HG03159 (cell line): ENCODE data around the gene NKX2-3.

ENCODE experiments used
- ATAC-seq: cut with Tn5 transposase; IDR thresholded peaks from one replicate; pipeline ENCODE4 v1.9.1; 2021; ENCODE audit warnings: mild to moderate bottlenecking, moderate library complexity; ENCODE audit not compliant: unreplicated experiment

NKX2-3 gene

DNA sequence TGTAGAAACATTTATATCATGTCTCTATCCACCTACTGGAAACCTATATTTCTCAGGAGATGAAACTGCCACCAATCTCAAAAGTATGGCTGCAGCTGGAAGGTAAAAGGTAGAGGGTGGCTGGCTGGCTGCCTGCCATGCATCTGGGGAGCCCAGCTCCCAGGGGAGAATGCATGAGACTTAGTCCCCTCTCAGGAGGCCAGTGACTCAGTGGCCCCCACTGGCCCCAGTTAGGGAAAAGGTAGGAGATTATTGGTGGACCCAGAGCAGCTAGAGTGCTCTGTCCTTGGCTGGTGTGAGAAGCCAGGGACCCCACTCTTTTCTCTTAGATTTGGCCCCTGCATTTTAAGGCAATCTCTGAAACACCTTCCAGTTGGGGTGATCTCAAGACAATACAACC, 6.8 kb upstream of the NKX2-3 start:
- no peak for ATAC-seq

DNA sequence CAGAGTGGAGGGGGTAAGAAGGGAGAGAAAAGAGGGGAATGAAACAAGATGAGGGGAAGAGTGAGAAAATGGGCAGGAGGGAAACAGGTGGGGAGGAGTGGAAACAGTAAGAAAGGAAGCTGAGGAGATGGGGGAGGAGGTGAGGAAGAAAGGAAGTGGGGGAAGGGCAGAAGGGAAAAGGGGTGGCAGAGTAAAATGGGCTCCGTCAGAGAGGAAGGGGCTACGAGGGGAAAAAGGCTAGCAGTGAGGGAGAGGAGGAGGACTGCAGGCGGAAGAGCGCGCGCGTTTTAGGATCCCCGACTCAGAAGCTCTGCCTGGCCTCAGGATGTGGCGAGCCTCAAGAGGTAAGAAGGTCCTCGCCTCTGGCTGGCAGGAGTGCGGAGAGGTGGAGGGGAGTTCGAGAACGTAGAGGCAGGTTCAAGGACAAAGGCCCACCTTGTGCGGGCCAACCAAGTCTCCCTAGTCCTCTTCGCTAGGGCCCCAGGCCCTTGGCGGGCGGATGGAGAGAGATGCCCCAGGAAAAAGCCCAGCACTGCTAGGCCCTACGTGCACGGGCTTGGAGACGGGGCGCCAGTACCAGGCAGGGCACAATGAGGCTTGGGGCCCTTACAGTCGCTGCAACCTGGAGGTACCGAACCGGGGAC, 5.8 kb upstream of the NKX2-3 start:
- ATAC-seq, result no peak

DNA sequence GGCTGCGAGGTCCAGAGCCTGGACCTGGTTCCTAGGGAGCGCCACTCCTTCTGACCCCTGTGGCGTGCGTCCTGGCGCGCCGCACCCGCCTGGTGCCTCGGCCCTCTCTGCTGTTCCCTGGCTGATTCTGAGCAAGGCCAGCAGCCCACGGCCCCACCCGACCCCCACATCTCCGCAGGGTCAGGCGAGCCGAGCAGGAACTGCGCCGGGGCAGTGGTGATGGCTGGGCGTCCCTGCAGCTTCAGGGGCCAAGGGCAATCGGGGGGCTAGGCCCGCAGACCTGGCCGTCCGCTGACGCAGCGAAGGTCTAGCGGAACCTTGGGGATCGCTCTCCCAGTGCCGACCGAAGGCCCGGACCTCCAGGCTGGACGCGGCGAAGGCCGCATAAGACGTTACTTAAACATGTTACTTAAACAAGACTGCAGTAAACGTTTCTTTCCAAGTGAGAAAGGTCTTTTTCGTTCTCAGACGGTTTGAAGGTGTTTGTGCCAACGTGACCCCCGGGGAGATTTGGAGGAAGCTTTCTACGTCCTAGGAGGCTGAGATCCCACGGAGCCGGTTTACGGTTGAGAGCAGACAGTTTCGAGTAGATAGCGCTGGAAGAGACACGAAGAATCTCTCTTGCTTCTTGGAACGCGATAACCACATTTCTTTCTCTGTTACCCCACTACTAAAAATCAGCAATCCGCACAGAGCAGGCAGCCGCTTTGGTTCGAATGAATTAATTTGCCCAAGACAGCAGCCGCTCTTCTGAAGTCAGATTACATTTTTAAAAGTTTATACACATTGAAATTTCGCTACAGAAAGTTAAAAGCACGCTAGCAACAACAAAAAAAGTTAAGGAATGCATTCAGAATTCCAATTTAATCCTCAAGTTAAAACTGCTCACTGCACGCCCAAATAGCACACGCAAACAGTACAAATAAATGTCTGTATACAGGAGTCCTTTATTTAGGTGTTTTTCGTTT, 4.9 kb upstream of the NKX2-3 start:
- ATAC-seq, result no peak

DNA sequence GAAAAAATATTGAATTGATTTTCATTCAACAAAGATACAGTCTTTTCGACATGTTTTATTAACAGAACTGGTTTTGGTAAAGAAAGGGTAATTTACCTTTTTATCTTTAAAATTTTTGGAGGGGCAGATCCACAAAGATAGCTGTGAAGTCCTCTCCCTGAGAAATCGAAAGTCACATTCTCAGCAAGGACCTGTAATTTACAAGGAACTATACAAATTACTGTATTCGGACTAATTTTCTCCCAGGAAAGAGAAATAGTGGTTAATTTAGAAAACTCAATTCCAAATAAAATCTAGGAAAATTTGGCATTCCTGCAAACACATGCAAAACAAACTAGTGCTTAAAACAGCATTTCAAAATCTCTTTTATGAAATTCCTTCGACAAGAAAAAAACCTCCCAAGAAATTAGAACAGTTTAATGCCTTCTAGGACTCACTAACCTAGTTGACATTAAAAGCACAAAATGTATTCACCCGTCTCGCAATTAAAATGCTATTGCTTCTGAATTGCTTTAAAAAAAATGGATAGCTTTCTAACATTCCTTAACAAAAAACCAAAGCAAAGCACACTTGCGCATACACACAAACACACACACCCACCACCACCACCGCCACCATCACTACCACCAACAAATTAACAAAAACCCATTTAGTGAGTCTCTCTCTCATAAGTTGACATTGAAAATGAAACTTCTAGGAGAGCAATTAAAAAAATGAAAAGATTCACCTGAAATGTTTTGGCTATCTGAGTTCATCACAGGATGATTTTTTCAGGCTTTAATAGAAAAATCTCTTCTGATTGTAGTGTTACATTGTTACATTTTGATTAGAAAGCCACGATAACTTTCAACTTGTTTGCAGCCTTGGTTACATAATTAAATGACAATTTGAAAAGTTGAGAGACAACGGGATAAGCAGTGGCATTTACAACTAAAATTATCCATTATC, 4.0 kb upstream of the NKX2-3 start:
- no peak for ATAC-seq

DNA sequence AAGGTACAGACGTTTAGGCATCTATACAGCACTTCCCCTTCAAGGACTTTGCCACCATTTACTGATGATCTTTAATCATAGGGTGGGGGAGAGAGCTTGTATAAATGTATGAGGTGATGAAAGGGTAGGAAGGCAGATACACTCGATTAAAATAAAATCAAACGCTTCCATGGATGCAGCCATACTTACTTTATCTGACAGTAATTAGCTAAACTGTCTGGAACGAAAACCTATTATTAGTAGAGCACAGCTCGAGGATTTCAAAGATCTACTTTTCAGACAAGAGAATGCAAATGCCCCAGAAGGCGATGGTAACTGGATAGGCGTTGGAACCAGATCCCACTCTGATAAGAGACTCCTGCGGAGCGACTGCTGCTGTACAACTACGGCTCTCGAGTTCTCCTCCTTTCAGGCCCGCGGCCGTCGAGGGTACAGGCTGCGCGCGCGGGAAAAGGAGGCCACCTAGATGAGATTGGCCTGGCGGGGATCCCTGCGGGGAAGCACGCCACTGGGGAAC, 3.1 kb upstream of the NKX2-3 start:
- no peak for ATAC-seq

DNA sequence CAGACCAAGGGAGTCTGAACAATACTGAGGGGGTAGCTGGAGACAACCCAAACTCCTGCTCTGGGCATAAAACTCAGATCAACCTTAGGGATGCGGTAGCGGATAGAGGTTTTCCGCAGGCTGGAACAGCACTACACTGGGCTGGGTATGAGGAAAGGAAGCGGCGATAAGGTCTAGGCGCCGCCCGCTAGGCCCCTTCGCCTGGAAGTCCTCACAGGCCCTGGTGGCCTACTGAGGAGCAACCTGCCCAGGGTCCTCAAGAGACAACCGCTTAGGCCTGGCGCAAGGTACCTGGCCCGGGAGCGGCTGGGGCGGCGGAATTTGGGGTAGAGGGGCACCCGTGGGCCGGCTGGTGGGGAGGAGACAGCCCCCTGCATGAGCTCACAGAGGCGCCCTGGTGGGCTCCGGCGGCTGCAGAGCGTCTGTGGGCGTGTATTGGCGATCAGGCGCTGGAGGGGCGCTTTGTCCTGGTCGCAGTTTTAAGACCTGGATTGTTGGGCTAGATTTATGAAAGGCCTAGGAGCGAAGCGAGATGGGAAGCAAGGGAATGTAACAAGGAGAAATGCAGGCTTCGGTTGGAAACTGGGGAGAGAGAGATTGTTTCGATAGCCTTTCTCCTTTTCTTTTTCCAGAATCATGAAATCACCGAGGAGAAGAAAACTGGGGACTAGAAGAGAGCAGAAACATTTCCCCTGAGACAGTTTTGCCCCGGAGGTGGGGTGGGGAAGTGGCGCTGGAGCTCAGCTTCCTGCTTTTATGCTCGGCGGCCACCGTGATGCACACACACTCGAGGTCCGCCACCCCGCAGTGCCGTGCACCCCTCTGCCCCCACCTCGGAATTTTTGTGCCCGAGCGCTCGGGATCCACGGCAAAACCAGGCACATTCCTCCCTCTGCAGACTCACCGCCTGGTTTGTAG, 2.4 kb upstream of the NKX2-3 start:
- ATAC-seq, result no peak

DNA sequence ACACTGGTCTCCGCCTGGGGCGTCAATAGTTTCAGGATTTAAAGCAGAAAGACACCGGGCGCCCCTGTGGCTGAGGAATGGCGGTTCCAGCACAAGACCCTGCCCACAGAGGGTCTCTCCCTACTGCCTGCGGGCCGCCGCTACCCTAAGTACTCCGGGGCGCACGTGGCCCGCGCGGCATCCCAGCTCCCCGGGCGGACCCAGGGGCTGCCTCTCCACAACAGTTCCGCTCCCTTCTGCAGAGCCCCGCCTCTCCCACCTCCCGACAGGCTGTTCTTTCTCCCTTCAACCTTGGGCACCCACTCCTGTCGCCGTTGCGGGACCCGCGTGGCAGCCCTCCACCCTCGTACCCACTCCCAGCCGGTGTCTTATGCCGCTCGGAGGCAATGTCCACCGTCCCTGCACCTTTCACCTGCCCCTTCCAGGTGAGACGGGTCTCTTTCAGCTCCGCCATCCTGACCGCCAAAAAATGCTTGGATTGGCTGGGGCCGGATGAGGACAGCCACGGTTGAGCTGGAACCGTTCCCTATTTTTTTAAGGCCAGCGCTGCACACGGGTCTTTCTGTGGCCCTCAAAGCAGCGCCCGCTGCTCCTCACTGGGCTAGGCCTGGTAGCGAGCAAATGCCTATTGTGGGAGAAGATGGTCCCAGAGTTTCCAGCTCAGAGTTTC, 1.6 kb upstream of the NKX2-3 start:
- no peak for ATAC-seq

DNA sequence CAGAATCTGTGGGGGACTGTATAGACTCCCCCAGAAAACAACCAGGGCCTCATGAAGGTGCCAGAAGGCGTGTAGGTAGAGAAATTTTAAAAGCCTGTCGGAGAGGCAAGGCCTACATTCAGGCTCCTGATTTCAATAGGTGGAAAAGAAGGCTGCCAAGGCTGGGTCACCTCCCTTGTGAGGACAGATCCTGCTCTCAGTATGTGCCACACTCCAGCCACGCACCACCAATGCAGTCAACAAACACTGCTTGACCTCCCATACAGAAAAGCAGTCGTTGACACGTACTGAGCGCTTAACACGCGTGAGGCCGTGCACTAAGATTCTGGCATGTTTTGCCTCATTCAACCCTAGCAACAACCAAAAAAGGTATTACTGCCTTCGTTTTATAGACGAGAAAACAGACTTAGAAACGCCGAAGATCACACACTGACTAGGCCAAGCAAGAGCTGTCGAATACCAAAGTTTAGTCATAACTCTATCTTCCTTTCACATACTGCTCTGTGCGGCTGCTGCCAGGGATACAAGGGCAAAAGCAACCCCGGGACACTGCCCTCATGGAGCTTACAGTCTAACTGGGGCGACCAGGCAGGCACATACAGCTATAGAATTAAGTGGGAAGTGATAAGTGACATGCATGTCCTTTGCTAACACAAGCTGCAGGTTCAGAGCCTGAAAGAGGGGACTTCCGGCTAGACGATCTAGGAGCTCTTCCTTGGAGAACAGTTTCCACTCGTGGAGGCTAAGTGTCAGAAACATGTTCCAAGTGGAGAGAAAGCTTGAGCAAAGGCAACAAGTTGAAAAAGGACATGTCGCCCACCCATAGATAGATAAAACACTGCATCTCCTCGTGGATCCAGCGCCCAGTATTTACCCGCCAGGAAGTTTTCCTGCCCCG, 797 bp upstream of the NKX2-3 start:
- no peak for ATAC-seq

DNA sequence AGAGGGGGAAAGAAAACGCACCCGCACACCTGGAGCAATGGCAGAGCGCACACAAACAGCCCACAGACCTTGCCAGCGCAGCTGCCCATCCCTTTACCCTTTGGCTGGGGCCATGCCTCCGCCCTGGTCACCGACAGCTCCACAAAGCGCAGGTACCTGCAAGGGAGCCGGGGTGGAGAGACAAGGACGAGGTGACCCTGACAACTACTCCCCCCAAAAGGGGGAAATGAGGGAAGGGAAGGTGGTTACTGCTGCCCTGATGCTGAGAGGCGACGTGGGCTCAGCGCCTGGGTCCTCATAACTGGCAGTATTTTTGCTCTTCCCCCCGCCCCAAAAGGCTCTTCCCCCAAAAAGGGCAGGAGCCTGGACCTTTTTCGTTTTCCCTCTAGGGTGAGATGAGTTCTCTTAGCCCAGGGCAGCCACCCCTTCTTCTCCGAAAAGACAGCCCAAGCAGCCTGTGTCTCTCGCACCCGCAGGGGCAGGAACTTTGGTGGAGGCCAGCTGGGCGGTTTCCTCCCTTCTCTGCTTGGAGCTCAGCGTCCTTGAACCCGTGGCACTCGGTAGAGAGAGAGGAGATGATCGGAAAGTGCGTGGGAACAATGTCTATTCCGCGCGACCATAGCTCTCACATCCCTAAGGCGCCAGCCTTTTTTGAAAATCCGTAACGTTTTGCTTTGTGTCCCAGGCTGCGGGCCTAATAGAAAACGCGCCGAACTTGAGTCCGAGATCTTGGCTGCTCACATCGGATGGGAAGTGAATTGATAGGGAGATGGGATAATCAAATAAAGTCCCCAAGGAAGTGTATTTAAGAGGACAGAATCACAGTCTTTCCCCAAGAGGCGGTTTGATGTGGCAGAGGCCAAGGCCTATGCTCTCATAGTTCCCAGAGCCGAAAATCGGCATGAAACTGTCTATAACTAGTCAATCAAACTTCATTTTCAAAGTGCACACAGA, 1.0 kb downstream of the NKX2-3 start:
- ATAC-seq, result no peak

DNA sequence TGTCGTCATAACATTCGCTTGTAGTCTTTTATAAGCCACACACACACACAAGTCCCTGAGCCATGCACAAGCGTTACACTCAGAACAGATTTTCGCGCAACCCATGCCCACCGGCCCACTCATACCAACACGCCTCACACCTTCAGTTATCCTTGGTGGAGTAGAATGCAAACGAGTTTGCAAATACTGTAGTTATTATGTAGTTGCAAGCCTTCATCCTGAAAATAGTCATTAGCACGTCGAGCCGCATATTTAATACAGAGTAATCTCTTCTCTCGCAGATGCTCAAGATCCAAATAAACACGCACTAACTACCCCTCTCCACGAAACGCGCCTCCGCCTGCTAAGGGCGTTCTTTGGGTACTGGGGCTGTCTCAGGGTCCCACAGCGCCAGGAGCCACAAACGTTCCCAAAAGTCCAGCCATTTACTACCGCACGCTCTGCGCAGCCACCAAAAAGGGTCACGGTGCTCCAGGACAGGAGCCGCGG, 1.8 kb downstream of the NKX2-3 start:
- no peak for ATAC-seq

DNA sequence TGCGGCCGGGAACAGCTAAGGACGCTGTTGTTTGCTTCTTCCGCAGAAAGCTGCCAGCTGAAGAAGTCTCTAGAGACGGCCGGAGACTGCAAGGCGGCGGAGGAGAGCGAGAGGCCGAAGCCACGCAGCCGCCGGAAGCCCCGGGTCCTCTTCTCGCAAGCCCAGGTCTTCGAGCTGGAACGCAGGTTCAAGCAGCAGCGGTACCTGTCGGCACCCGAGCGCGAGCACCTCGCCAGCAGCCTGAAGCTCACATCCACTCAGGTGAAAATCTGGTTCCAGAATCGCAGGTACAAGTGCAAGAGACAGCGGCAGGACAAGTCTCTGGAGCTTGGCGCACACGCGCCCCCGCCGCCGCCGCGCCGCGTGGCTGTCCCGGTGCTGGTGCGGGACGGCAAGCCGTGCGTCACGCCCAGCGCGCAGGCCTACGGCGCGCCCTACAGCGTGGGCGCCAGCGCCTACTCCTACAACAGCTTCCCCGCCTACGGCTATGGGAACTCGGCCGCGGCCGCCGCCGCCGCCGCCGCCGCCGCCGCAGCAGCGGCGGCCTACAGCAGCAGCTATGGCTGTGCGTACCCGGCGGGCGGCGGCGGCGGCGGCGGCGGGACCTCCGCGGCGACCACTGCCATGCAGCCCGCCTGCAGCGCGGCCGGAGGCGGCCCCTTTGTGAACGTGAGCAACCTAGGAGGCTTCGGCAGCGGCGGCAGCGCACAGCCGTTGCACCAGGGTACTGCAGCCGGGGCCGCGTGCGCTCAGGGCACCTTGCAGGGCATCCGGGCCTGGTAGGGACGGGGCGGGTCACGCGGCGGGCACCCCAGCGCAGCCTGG, 2.4 kb downstream of the NKX2-3 start:
- ATAC-seq, result no peak

DNA sequence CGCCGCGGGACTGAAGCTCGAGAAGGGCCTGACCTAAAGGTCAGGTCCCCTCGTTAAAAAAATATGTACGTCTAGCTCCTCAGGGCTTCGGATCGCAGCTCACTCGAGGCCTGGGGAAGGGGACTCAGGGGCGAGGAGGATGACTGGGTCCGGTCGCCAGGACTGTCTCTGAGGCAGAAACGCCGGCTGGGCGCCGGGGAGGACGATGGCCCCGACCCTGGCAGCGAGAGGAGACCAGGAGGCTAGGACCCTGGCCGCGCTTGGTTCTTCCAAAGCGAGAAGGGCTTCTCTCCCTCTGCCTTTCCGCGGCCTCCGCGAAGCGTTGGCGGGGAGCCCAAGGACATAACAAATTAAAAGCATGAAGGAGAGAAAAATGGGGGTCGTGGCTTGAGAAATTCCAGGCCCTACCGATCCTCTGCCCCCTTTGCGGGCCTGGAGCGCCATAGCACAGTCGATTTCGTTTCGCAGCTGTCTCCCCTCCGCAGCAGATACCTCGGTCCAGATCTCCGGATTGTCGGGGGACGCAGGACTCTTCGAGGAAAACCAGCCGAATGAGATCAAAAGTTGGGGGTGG, 3.1 kb downstream of the NKX2-3 start:
- no peak for ATAC-seq

DNA sequence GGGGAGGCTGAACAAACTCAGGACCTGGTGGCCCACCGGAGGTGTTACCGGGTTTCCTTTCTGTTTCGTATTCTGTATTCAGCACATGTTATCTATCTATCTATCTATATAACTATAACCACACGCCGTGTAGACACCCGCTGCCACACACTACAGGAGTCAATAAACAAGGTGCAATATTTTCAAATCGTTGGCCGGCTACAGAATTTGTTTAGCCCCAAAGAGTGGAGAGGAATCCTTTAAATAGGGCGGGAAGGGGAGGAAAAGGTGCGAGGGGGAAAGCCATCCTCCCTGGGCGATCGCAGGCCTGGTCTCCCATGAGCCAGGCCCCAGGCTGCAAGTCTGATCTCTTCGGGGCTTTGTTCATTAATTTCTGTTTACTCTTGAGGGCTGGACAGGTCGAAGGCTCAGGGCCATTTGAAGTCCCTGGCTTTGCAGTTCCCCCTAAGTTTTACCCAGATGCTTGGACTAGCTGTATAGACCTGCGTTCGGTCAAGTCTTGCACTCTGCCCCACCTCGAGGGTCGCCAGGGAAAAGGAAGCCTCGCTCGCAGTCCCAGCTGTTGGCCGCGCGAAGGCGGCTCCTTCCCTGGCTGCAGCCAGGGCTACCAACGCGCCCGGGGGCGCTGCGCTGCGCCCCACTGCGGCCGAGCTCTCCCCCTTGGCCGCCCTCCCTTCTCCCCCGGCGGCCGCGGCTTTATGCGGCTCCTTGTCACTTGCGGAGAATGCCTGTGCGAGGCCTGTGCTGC, 3.8 kb downstream of the NKX2-3 start:
- ATAC-seq, result no peak

DNA sequence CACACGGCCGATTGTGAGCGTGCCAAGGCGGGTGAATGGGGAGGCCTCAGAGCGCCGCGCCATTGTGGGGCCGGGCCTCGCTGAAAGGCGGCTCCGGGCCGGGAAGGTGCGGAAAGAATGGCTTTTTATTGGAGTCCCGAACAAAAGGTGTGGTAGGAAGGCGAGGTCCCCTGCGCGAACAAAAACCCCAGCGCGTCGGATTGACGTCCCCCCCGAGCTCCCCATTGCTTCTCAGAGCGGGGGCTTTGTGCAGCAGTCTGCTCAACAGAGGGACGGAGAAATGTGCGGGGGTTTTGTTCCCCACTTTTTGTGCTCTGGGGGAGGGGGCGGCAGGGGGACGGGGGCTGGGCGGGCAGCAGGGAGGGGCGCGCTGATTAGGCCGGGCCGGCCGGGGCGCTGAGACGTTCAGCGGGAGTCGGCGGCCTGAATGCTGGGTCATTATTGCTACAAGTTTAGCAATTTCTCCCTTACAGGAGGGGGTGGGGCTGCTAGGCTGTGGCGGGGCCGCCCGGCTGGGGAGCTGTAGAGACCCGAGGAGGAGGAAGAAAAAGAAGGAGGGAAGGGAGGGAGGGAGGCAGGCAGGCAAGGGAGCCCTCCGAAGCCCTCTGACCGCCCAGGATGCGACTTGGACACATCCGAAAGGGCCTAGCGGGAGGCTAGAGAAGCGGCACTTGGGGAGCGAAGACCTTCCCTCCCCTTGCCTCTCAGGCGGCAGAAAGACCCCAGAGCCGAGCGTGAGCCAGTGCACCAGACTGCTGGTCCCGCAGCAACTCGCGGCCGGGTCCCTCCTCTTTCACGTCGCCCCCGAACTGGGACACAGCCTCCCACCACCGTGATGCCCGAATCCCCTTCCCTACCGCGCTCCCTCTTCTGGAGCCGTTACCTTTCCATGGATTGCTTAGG, 4.6 kb downstream of the NKX2-3 start:
- ATAC-seq, result no peak
